Neutrophil (primary cell): Measurements from ENCODE around the gene SIM2.

Experiments
- H3K27ac ChIP-seq: fragments of 200-600 bp; sonication (generic); 2 replicates; pipeline ENCODE4 v1.5.1; 2016; ENCODE audit warnings: mild to moderate bottlenecking, moderate library complexity
- H3K27me3 ChIP-seq: fragments of 200-600 bp; sonication (generic); 2 replicates; pipeline ENCODE4 v1.6.0; 2016; ENCODE audit warnings: mild to moderate bottlenecking
- H3K36me3 ChIP-seq: fragments of 200-600 bp; sonication (generic); 2 replicates; pipeline ENCODE4 v1.5.1; 2017
- H3K4me1 ChIP-seq, 2 experiments: fragments of 200-600 bp in 1 of 2; sonication (generic) in 1 of 2; 1 replicate in 1 of 2; 2 replicates in 1 of 2; pipeline versions ENCODE4 v1.5.1 to v1.6.1; 2013 to 2016; ENCODE audit warnings: low read depth in 1 of 2, low read length in 1 of 2, mild to moderate bottlenecking in 1 of 2, moderate library complexity in 1 of 2; ENCODE audit not compliant: control insufficient read depth in 1 of 2, insufficient read depth in 1 of 2
- H3K4me3 ChIP-seq, 2 experiments: fragments of 200-600 bp in 1 of 2; sonication (generic) in 1 of 2; 1 replicate in 1 of 2; 2 replicates in 1 of 2; pipeline ENCODE4 v1.5.1; 2013 to 2016; ENCODE audit warnings: low read depth in 1 of 2, low read length in 1 of 2, mild to moderate bottlenecking in 1 of 2, moderate library complexity in 1 of 2
- H3K9me3 ChIP-seq: fragments of 200-600 bp; sonication (generic); 2 replicates; pipeline ENCODE4 v1.5.1; 2016
- CTCF ChIP-seq: fragments of 200-600 bp; sonication (generic); IDR thresholded peaks from 2 replicates; pipeline ENCODE4 v1.5.1; 2016; ENCODE audit warnings: antibody characterized with exemption

The SIM2 gene

GRCh38 chr21:36689324-36689723 lies 9.6 kb upstream of the SIM2 start:
- H3K9me3 ChIP-seq, result no peaks in the 10 kb centered on the region
- no peaks in the 10 kb centered on the region for H3K36me3 ChIP-seq
- H3K4me1 ChIP-seq, result no peaks in the 10 kb centered on the region
- H3K27ac ChIP-seq, result no peak overlapping the region
- no peak for TF ChIP-seq CTCF
- H3K27me3 ChIP-seq, result peaks cover 100% of the 10 kb centered on the region
- no peak overlapping the region for H3K4me3 ChIP-seq

GRCh38 chr21:36690628-36691554 lies 8.0 kb upstream of the SIM2 start:
- Histone ChIP-seq H3K27me3 (peaks cover 100% of the 10 kb centered on the region), H3K4me3 (no peak overlapping the region), H3K36me3 (no peaks in the 10 kb centered on the region), H3K9me3 (no peaks in the 10 kb centered on the region), H3K27ac (no peak overlapping the region), H3K4me1 (no peaks in the 10 kb centered on the region)
- TF ChIP-seq CTCF, result no peak

GRCh38 chr21:36691555-36692041 lies 7.3 kb upstream of the SIM2 start:
- TF ChIP-seq CTCF, result no peak

GRCh38 chr21:36692114-36692834 lies 6.6 kb upstream of the SIM2 start:
- Histone ChIP-seq H3K9me3 (no peaks in the 10 kb centered on the region), H3K27ac (no peak overlapping the region), H3K27me3 (peaks cover 100% of the 10 kb centered on the region), H3K4me3 (no peak overlapping the region), H3K4me1 (no peaks in the 10 kb centered on the region), H3K36me3 (no peaks in the 10 kb centered on the region)
- TF ChIP-seq CTCF, result no peak

More at GRCh38 chr21:36691555-36692041, 7.3 kb upstream of the SIM2 start:
- Histone ChIP-seq H3K27me3 (peaks cover 100% of the 10 kb centered on the region), H3K4me3 (no peak overlapping the region), H3K4me1 (no peaks in the 10 kb centered on the region), H3K36me3 (no peaks in the 10 kb centered on the region), H3K9me3 (no peaks in the 10 kb centered on the region), H3K27ac (no peak overlapping the region)

GRCh38 chr21:36692835-36693488 lies 6.0 kb upstream of the SIM2 start:
- H3K27ac ChIP-seq, result no peak overlapping the region
- H3K9me3 ChIP-seq, result no peaks in the 10 kb centered on the region
- no peak for TF ChIP-seq CTCF
- no peaks in the 10 kb centered on the region for H3K36me3 ChIP-seq
- peaks cover 100% of the 10 kb centered on the region for H3K27me3 ChIP-seq
- H3K4me3 ChIP-seq, result no peak overlapping the region
- no peaks in the 10 kb centered on the region for H3K4me1 ChIP-seq
